ENCODE measurements around the gene TMEM39A.

DNA sequence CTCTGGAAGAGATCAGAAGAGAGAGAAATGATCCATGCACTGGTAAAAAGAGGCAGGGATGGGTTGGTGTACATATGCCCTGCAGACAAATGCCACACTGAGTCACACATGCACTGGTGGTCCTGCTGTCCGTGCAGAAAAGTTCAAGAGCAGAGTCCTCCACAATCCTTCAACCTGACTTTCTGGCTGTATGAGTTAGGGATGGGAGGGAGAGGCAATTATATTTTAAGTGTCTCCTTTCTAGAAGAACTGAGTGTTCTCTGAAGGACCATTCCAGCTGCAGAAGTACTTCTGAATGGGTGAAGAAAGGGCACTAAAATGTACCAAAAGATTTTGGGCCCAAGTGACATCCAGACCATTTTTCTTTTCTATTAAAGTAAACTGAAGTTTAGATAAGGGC, 26.4 kb downstream of the TMEM39A start:
- TF ChIP-seq, protein P1, sequence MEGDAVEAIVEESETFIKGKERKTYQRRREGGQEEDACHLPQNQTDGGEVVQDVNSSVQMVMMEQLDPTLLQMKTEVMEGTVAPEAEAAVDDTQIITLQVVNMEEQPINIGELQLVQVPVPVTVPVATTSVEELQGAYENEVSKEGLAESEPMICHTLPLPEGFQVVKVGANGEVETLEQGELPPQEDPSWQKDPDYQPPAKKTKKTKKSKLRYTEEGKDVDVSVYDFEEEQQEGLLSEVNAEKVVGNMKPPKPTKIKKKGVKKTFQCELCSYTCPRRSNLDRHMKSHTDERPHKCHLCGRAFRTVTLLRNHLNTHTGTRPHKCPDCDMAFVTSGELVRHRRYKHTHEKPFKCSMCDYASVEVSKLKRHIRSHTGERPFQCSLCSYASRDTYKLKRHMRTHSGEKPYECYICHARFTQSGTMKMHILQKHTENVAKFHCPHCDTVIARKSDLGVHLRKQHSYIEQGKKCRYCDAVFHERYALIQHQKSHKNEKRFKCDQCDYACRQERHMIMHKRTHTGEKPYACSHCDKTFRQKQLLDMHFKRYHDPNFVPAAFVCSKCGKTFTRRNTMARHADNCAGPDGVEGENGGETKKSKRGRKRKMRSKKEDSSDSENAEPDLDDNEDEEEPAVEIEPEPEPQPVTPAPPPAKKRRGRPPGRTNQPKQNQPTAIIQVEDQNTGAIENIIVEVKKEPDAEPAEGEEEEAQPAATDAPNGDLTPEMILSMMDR (IDR thresholded peaks at IDR 0.05; ENCODE audit: low read length) = no peak
- TF ChIP-seq EZH2 (optimal IDR thresholded peaks at IDR 0.05; ENCODE audit: low read depth, low read length) (no peak), EZH2phosphoT487 (IDR thresholded peaks at IDR 0.05; ENCODE audit: low read length) (no peak)

Data from MM.1S (cell line).